ENCODE data around the gene ASB18.

Gene ASB18

DNA sequence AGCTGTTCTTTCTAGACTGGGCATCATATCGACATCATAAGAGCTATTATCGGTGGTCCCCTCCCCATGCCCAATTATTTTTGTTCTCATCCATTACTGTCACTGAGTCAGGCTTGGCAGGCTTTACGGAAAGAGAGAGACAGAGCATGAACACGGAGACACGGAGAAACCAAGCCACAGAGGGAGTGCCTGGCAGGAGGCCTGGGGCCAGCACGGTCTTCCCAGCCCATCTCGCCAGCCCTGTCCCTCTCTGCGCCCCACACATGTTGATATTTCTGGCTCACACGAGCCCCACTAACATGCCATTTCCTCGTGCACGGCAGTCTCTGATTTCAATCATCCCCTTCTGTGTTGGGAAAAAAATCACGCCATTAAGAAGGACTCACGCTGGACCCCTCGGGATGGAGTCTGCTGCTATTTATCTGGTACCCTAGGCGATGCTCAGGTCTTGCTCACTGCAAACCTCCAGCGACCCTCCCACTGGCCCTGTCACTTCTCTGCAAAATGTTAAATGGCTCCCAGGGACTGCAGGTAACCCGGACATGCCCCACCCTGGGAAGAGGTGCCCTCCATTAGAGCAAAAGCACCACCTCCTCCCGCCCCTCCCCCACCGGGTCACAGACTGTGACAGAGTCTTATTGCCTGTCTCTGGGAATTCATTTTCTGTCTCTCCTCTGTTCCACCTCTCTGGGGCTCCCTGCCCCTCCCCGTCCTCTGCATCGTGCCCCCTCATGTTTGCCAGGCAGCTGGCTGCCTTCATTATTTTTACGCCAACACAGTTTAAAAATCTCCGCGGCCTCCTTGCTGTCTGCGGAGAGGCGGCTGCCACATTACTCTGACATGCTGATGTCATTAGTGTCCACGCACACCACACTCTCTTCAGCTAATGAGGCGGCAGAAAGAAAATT lies 55.9 kb downstream of the ASB18 start:
- H3K79me2 ChIP-seq (ENCODE audit: control insufficient read depth, insufficient read depth, low read length, unreplicated experiment), result no peaks in the 10 kb centered on the region
- H3K36me3 ChIP-seq (ENCODE audit: insufficient read depth, low read length), result no peaks in the 10 kb centered on the region
- peaks cover 45% of the 10 kb centered on the region for H3K27me3 ChIP-seq (ENCODE audit: insufficient read depth, low read length)
- H3K4me1 ChIP-seq (ENCODE audit: control insufficient read depth, insufficient read depth, low read length, unreplicated experiment), result no peaks in the 10 kb centered on the region
- no peak overlapping the region for H2AFZ ChIP-seq (ENCODE audit: low read length, unreplicated experiment)
- no peak overlapping the region for H3K27ac ChIP-seq (ENCODE audit: low read depth, low read length)
- H3K4me3 ChIP-seq (ENCODE audit: low read depth, low read length), result no peak overlapping the region

DNA sequence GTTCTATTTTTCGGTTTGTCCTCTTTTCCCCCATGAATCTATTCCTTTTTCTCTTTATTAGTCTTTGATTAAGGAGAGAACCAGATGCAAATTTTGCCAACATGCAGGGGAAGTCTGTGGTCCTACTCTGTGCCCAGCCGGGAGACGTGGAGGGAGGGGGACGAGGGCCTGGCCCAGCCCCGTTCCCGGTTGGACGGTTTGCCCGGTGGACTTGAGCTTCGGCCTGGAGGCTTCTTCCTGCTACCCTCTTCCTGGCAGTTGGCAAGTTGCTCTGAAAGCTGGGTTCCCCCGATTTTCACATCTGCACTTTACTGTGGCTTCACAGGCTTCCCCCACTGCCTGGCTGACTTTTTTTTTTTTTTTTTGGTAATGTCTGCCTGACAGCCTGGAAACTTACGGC lies 56.7 kb downstream of the ASB18 start:
- H2AFZ ChIP-seq (ENCODE audit: low read length, unreplicated experiment), result no peak overlapping the region
- no peak overlapping the region for H3K4me3 ChIP-seq (ENCODE audit: low read depth, low read length)
- H3K27me3 ChIP-seq (ENCODE audit: insufficient read depth, low read length), result peaks cover 42% of the 10 kb centered on the region
- no peaks in the 10 kb centered on the region for H3K4me1 ChIP-seq (ENCODE audit: control insufficient read depth, insufficient read depth, low read length, unreplicated experiment)
- no peaks in the 10 kb centered on the region for H3K36me3 ChIP-seq (ENCODE audit: insufficient read depth, low read length)
- no peaks in the 10 kb centered on the region for H3K79me2 ChIP-seq (ENCODE audit: control insufficient read depth, insufficient read depth, low read length, unreplicated experiment)
- H3K27ac ChIP-seq (ENCODE audit: low read depth, low read length), result no peak overlapping the region

DNA sequence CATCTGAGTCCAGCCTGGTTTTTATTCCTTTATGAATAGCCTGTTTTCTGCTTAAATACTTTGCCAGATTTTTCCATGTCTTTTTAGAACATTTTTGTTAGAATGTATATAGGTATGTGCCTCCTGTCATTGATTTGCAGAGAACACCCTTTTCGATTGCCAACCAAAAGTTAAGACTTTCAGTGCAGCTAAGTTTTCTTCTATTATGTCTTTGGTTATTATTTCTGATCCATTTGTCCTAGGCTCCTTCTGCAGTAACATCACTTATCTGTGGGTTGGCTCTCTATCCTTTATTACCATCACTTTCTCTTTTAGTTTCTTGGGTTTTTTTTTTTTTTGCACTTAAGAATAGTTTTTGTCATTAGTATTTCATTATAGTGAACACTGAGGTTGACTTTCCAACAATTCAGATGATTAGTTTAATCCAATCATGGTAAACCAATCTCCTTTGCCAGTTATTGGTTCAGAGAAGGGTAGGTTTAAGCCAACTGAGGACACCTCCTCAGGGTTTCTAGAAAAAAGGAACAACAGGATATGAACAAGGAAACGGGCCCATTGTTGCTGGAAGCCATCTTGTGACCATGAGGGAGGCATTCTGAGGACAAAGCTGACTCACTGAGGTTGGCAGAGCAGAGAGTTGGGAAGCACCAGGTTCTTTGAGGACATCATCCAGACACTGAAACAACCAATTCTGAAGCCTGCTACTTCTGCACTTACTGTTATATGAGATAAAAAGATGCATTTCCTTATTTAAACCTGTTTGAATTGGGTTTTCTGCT lies 58.1 kb downstream of the ASB18 start:
- H2AFZ ChIP-seq (ENCODE audit: low read length, unreplicated experiment), result no peak overlapping the region
- H3K4me3 ChIP-seq (ENCODE audit: low read depth, low read length), result no peak overlapping the region
- H3K27ac ChIP-seq (ENCODE audit: low read depth, low read length), result no peak overlapping the region
- H3K27me3 ChIP-seq (ENCODE audit: insufficient read depth, low read length), result peaks cover 38% of the 10 kb centered on the region
- H3K4me1 ChIP-seq (ENCODE audit: control insufficient read depth, insufficient read depth, low read length, unreplicated experiment), result no peaks in the 10 kb centered on the region
- H3K36me3 ChIP-seq (ENCODE audit: insufficient read depth, low read length), result no peaks in the 10 kb centered on the region
- no peaks in the 10 kb centered on the region for H3K79me2 ChIP-seq (ENCODE audit: control insufficient read depth, insufficient read depth, low read length, unreplicated experiment)

DNA sequence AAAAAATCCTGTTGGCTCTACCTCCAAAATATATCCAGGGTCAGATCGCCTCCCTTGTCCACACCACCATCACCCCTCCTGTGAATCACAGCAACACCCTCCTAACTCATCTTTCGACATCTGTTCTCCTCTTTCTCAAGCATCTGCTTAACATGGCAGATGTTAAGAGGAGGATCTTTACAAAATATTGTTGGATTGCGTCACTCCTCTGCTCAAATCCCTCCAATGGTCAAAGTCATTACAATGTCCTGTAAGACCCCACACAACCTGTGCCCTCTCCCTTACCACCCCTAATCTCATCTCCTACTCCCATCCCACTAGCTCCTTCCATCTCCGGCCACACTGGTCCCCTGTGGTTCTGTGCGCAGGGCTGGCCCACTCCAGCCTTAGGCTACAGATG lies 59.3 kb downstream of the ASB18 start:
- Histone ChIP-seq H2AFZ (ENCODE audit: low read length, unreplicated experiment) (no peak overlapping the region), H3K27ac (ENCODE audit: low read depth, low read length) (no peak overlapping the region), H3K79me2 (ENCODE audit: control insufficient read depth, insufficient read depth, low read length, unreplicated experiment) (no peaks in the 10 kb centered on the region), H3K36me3 (ENCODE audit: insufficient read depth, low read length) (no peaks in the 10 kb centered on the region), H3K27me3 (ENCODE audit: insufficient read depth, low read length) (peaks cover 43% of the 10 kb centered on the region), H3K4me3 (ENCODE audit: low read depth, low read length) (no peak overlapping the region), H3K4me1 (ENCODE audit: control insufficient read depth, insufficient read depth, low read length, unreplicated experiment) (no peaks in the 10 kb centered on the region)

DNA sequence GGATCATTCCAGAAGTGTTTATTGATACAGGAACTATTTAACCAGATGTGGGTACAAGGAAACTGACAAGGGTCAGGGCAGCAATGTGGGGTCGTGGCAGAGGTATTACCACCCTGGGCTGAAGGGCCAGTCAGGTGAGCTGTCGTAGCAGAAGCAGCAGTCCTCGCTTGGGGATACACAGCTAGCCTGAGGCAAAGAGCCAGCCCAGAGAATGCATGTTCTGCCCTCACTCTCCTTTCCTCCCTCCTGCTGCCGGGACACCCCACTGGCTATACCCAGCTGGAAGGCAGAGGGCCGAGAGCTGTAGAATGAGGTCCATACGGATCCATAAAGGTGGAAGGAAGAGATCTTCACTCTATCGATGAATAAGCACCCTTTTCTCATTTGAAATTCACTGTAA lies 63.8 kb downstream of the ASB18 start:
- no peaks in the 10 kb centered on the region for H3K36me3 ChIP-seq (ENCODE audit: insufficient read depth, low read length)
- H3K27me3 ChIP-seq (ENCODE audit: insufficient read depth, low read length), result peaks cover 46% of the 10 kb centered on the region
- H2AFZ ChIP-seq (ENCODE audit: low read length, unreplicated experiment), result no peak overlapping the region
- no peak overlapping the region for H3K27ac ChIP-seq (ENCODE audit: low read depth, low read length)
- H3K4me1 ChIP-seq (ENCODE audit: control insufficient read depth, insufficient read depth, low read length, unreplicated experiment), result no peaks in the 10 kb centered on the region
- no peaks in the 10 kb centered on the region for H3K79me2 ChIP-seq (ENCODE audit: control insufficient read depth, insufficient read depth, low read length, unreplicated experiment)
- H3K4me3 ChIP-seq (ENCODE audit: low read depth, low read length), result no peak overlapping the region

DNA sequence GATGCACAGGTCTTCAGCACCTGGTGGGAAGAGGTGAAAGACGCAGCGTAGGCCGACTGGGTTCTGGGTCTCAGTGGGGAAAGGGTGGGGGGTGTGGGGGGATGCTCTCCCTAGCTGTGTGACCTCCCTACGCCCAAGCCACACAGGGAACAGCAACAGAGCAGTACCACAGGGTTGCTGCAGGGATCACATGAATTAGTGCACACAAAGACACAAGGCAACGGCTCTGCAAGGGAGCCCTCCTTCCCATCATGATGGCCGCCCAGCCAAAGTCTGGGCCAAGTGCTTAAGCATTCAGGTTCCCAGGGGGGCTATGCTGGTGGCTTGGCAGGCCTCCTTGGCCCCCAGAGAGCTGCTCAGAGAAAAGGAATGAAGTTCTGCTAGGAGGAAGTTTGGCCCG lies 67.8 kb downstream of the ASB18 start:
- H3K36me3 ChIP-seq (ENCODE audit: insufficient read depth, low read length), result no peaks in the 10 kb centered on the region
- no peaks in the 10 kb centered on the region for H3K79me2 ChIP-seq (ENCODE audit: control insufficient read depth, insufficient read depth, low read length, unreplicated experiment)
- no peaks in the 10 kb centered on the region for H3K4me1 ChIP-seq (ENCODE audit: control insufficient read depth, insufficient read depth, low read length, unreplicated experiment)
- no peak overlapping the region for H2AFZ ChIP-seq (ENCODE audit: low read length, unreplicated experiment)
- peaks cover 56% of the 10 kb centered on the region for H3K27me3 ChIP-seq (ENCODE audit: insufficient read depth, low read length)
- H3K4me3 ChIP-seq (ENCODE audit: low read depth, low read length), result no peak overlapping the region
- no peak overlapping the region for H3K27ac ChIP-seq (ENCODE audit: low read depth, low read length)

DNA sequence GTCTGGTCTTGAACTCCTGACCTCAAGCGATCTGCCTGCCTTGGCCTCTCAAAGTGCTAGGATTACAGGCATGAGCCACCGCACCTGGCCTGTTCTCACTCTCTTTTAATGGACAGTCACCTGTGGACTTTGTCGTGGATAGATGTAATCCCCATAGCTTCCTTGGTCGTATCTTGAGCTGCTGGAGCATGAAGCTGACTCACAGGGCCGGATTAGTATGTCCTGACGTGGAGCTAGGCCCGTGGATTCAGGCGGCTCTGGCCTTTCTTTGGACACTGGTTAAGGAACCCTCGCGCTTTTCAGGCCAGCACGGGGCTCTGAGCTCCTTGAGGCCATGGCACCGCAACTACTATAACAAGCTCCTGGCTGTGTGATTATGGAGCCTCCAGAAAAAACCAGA lies 68.5 kb downstream of the ASB18 start:
- Histone ChIP-seq H3K27ac (ENCODE audit: low read depth, low read length) (no peak overlapping the region), H3K79me2 (ENCODE audit: control insufficient read depth, insufficient read depth, low read length, unreplicated experiment) (no peaks in the 10 kb centered on the region), H2AFZ (ENCODE audit: low read length, unreplicated experiment) (no peak overlapping the region), H3K4me1 (ENCODE audit: control insufficient read depth, insufficient read depth, low read length, unreplicated experiment) (no peaks in the 10 kb centered on the region), H3K27me3 (ENCODE audit: insufficient read depth, low read length) (peaks cover 50% of the 10 kb centered on the region), H3K36me3 (ENCODE audit: insufficient read depth, low read length) (no peaks in the 10 kb centered on the region), H3K4me3 (ENCODE audit: low read depth, low read length) (no peak overlapping the region)

DNA sequence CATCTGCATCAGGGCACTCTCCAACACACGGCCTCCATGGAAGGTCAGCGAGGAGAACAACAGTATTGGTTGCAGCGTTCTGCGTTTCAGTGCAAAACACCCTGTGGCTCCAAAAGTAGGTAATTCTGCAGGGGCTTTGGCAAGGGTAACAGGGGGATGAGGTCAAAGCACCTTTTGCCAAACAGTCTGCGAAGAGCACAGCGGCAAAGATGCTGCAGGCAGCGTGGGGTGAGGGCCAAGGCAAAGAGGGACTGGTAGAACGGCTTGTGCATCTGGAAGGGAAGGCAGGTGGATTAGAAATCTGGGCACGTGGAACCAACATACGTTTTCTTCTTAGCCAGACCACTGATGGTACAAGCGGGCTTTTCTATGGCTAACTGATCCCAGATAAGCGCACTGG lies 69.4 kb downstream of the ASB18 start:
- Histone ChIP-seq H3K4me1 (ENCODE audit: control insufficient read depth, insufficient read depth, low read length, unreplicated experiment) (no peaks in the 10 kb centered on the region), H2AFZ (ENCODE audit: low read length, unreplicated experiment) (no peak overlapping the region), H3K4me3 (ENCODE audit: low read depth, low read length) (no peak overlapping the region), H3K27me3 (ENCODE audit: insufficient read depth, low read length) (peaks cover 40% of the 10 kb centered on the region), H3K27ac (ENCODE audit: low read depth, low read length) (no peak overlapping the region), H3K36me3 (ENCODE audit: insufficient read depth, low read length) (no peaks in the 10 kb centered on the region), H3K79me2 (ENCODE audit: control insufficient read depth, insufficient read depth, low read length, unreplicated experiment) (no peaks in the 10 kb centered on the region)

DNA sequence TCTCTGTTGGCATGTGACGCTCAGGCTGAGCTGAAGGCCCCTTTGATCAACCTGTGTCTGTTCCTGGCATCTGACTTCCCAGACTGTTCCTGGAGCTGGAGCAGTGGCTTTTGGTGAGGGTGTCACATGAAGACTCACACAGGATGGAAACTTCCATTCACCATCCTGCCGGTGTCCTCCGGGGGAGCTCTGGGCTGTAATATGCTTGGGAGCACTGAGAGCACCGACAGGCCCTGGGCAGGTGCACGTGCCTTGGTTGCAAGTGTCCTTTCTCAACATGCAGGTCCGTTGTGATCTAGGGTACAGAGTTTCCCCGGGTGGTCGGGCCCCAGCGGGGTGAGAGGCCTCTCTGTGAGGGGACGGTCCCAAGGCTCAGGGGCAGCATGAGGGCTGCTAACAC lies 71.2 kb downstream of the ASB18 start:
- Histone ChIP-seq H3K4me3 (ENCODE audit: low read depth, low read length) (no peak overlapping the region), H2AFZ (ENCODE audit: low read length, unreplicated experiment) (no peak overlapping the region), H3K36me3 (ENCODE audit: insufficient read depth, low read length) (no peaks in the 10 kb centered on the region), H3K79me2 (ENCODE audit: control insufficient read depth, insufficient read depth, low read length, unreplicated experiment) (no peaks in the 10 kb centered on the region), H3K27ac (ENCODE audit: low read depth, low read length) (no peak overlapping the region), H3K4me1 (ENCODE audit: control insufficient read depth, insufficient read depth, low read length, unreplicated experiment) (no peaks in the 10 kb centered on the region), H3K27me3 (ENCODE audit: insufficient read depth, low read length) (peaks cover 36% of the 10 kb centered on the region)

DNA sequence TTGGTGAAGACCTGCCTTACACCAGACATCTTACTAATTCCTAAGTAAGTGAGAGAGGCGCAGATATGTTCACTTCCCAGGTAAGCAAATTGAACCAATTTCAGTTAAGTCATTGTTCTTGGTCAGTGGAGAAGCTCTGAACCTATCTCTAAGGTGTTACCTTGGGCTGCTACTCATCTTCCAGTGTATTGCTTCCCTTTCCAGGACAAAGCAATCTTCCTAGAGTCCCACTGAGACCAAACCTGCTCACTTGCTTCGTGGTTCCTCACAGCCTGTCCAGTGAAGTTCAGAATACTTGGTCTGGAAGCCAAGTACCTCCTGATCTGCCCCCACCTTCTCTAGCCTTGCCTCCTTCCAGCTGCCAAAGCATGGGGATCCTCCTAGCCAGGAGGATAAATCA lies 73.5 kb downstream of the ASB18 start:
- H3K79me2 ChIP-seq (ENCODE audit: control insufficient read depth, insufficient read depth, low read length, unreplicated experiment), result no peaks in the 10 kb centered on the region
- H3K4me3 ChIP-seq (ENCODE audit: low read depth, low read length), result no peak overlapping the region
- H2AFZ ChIP-seq (ENCODE audit: low read length, unreplicated experiment), result no peak overlapping the region
- no peak overlapping the region for H3K27ac ChIP-seq (ENCODE audit: low read depth, low read length)
- no peaks in the 10 kb centered on the region for H3K4me1 ChIP-seq (ENCODE audit: control insufficient read depth, insufficient read depth, low read length, unreplicated experiment)
- H3K27me3 ChIP-seq (ENCODE audit: insufficient read depth, low read length), result peaks cover 31% of the 10 kb centered on the region
- H3K36me3 ChIP-seq (ENCODE audit: insufficient read depth, low read length), result no peaks in the 10 kb centered on the region

DNA sequence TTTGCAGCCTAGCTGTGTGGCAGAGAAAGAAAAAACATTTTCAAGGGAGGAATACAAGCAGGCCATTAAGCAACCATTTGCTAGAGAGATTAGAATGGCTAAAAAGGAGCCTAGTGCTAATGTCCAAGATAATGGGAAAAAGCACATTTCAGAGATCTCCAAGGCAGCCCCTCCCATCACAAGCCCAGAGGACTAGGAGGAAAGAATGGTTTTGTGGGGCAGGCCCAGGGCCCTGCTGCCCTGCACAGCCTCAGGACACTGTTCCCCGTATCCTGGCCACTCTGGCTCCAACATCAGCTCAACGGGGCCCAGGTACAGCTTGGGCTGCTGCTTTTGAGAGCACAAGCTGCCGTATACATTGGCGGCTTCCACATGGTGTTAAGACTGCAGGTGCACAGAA lies 79.5 kb downstream of the ASB18 start:
- Histone ChIP-seq H3K36me3 (ENCODE audit: insufficient read depth, low read length) (no peaks in the 10 kb centered on the region), H3K79me2 (ENCODE audit: control insufficient read depth, insufficient read depth, low read length, unreplicated experiment) (no peaks in the 10 kb centered on the region), H3K4me1 (ENCODE audit: control insufficient read depth, insufficient read depth, low read length, unreplicated experiment) (peaks cover 8% of the 10 kb centered on the region), H3K27me3 (ENCODE audit: insufficient read depth, low read length) (peaks cover 47% of the 10 kb centered on the region), H3K27ac (ENCODE audit: low read depth, low read length) (no peak overlapping the region), H3K4me3 (ENCODE audit: low read depth, low read length) (no peak overlapping the region), H2AFZ (ENCODE audit: low read length, unreplicated experiment) (no peak overlapping the region)
